ENCODE data around the gene GTSE1. TPM values are rescaled to one million over a fixed set of nuclear protein-coding genes. Genes with fewer than 3 reads are reported as not detected.

The GTSE1 gene
- polyA plus RNA-seq, 1 of the 3 experiments (the other 2 are of a cell fraction) = 12.2 TPM

GRCh38 chr22:46350646-46351045 lies 54.0 kb downstream of the GTSE1 start:
- no peak for DNase-seq
- Histone ChIP-seq H2AFZ (ENCODE audit: low read depth) (no peak overlapping the region), H3K27ac (ENCODE audit: low read depth in 2 of 2, low read length in 1 of 2) (no peak overlapping the region), H3K9me3 (no peaks in the 10 kb centered on the region), H3K79me2 (ENCODE audit: insufficient read depth) (0 out of 2 replicates have a peak, but pooled peaks cover 9% of the 10 kb centered on the region), H3K9me2 (no peaks in the 10 kb centered on the region), H3F3A (replicated peaks; ENCODE audit: insufficient read depth) (no peaks in the 10 kb centered on the region), H3K27me3 (ENCODE audit: insufficient read depth) (no peaks in the 10 kb centered on the region), H4K20me1 (ENCODE audit: insufficient read depth) (peaks cover 21% of the 10 kb centered on the region; the same call in 1 of the 2 replicates), H3K4me2 (no peak overlapping the region), H3K9ac (no peak overlapping the region), H3K4me3 (ENCODE audit: low read depth in 2 of 2, low read length in 1 of 2) (no peak overlapping the region), H3K4me1 (ENCODE audit: control insufficient read depth in 1 of 2, insufficient read depth in 2 of 2, low read depth in 1 of 2, low read length in 1 of 2) (no peaks in the 10 kb centered on the region), H3K36me3 (replicated peaks in 1 of 2; ENCODE audit: control insufficient read depth in 1 of 2, insufficient read depth in 2 of 2, low read length in 1 of 2) (peaks cover 18 to 82% of the 10 kb centered on the region in 2 experiments)
- 97% methylated on average over 20 of the region's 20 CpGs for WGBS (ENCODE audit: low lambda C conversion rate)
- TF ChIP-seq SMC3 (IDR thresholded peaks at IDR 0.05; ENCODE audit: low read depth, low read length) (no peak), MAX (IDR thresholded peaks at IDR 0.05; ENCODE audit: low read depth) (no peak), TEAD4 (IDR thresholded peaks at IDR 0.05; ENCODE audit: borderline replicate concordance, insufficient read depth) (no peak), RCOR1 (IDR thresholded peaks at IDR 0.05; ENCODE audit: low read length) (no peak), GATA2 (CRISPR knock-in tag; IDR thresholded peaks at IDR 0.05) (no peak), FOSL2 (IDR thresholded peaks at IDR 0.05; ENCODE audit: borderline replicate concordance, low read depth) (no peak), RFX5 (IDR thresholded peaks at IDR 0.05; ENCODE audit: low read length) (no peak), EP300 (IDR thresholded peaks at IDR 0.05; ENCODE audit: borderline replicate concordance in 1 of 2, low read depth in 1 of 2, low read length in 1 of 2) (no peak), USF2 (IDR thresholded peaks at IDR 0.05; ENCODE audit: borderline replicate concordance, low read depth, low read length) (no peak), CTCF (IDR thresholded peaks at IDR 0.05) (no peak), NRF1 (IDR thresholded peaks at IDR 0.05; ENCODE audit: low read depth, low read length) (no peak), CHD2 (IDR thresholded peaks at IDR 0.05; ENCODE audit: low read length, partially characterized antibody) (no peak), NFIC (IDR thresholded peaks at IDR 0.05; ENCODE audit: borderline replicate concordance) (no peak), RXRA (IDR thresholded peaks at IDR 0.05; ENCODE audit: borderline replicate concordance, low read depth) (no peak), SIN3A (IDR thresholded peaks at IDR 0.05; ENCODE audit: borderline replicate concordance, low read depth, low read length) (no peak)
- TF ChIP-seq, protein P1, sequence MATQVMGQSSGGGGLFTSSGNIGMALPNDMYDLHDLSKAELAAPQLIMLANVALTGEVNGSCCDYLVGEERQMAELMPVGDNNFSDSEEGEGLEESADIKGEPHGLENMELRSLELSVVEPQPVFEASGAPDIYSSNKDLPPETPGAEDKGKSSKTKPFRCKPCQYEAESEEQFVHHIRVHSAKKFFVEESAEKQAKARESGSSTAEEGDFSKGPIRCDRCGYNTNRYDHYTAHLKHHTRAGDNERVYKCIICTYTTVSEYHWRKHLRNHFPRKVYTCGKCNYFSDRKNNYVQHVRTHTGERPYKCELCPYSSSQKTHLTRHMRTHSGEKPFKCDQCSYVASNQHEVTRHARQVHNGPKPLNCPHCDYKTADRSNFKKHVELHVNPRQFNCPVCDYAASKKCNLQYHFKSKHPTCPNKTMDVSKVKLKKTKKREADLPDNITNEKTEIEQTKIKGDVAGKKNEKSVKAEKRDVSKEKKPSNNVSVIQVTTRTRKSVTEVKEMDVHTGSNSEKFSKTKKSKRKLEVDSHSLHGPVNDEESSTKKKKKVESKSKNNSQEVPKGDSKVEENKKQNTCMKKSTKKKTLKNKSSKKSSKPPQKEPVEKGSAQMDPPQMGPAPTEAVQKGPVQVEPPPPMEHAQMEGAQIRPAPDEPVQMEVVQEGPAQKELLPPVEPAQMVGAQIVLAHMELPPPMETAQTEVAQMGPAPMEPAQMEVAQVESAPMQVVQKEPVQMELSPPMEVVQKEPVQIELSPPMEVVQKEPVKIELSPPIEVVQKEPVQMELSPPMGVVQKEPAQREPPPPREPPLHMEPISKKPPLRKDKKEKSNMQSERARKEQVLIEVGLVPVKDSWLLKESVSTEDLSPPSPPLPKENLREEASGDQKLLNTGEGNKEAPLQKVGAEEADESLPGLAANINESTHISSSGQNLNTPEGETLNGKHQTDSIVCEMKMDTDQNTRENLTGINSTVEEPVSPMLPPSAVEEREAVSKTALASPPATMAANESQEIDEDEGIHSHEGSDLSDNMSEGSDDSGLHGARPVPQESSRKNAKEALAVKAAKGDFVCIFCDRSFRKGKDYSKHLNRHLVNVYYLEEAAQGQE (IDR thresholded peaks at IDR 0.05; ENCODE audit: low read depth, low read length) = no peak
- ChIA-PET POLR2A (no interaction called here), CTCF (interaction anchor here (1.7 kb wide), 1 partner anchor 192 kb away, joined by 7 read pairs; no protein-coding TSS in a partner anchor)
